SIG-M5 (cell line): ENCODE results near the gene TRNAU1AP.

ENCODE experiments used
- DNase-seq: peaks from one replicate; lab custom pipeline; 2025; lab: John Stamatoyannopoulos, UW

The TRNAU1AP gene

GRCh38 chr1:28613175-28613574 lies 60.3 kb downstream of the TRNAU1AP start:
- no peak for DNase-seq
